ENCODE data around the gene TOMM34. TPM values are rescaled to one million over a fixed set of nuclear protein-coding genes. Genes with fewer than 3 reads are reported as not detected.

The TOMM34 gene
- total RNA-seq, 1 donor from 2014 or later, result 11.4 TPM

DNA sequence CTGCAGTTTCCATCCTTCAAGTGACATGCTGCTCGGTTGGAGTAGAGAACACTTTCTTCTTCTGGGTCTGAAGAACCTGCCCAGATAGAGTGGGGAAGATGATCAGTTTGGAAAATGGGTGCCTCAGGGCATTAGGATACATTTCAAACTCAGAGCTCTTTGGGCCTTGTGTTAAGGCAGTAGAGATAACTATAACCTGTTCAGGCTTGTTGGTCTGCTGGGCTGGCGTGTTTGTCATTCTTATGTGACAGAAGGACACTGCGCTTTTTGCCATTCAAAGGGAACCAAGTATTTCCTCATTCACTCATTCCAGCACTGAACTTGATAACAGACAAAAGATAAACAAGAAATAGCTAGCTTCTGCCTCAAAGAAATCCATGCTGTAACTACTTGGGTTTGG, 3.8 kb downstream of the TOMM34 start:
- intact Hi-C loops (cut with micrococcal nuclease), result no loop called here
- Histone ChIP-seq H3K4me1 (peaks cover 27% of the 10 kb centered on the region), H3K4me3 (no peak overlapping the region), H3K27ac (replicated peaks) (no peak overlapping the region), H3K36me3 (peaks cover 47% of the 10 kb centered on the region), H3K9me3 (replicated peaks) (no peaks in the 10 kb centered on the region), H3K27me3 (ENCODE audit: low read depth) (no peaks in the 10 kb centered on the region)
- DNase-seq, result no peak
- TF ChIP-seq, protein P1, sequence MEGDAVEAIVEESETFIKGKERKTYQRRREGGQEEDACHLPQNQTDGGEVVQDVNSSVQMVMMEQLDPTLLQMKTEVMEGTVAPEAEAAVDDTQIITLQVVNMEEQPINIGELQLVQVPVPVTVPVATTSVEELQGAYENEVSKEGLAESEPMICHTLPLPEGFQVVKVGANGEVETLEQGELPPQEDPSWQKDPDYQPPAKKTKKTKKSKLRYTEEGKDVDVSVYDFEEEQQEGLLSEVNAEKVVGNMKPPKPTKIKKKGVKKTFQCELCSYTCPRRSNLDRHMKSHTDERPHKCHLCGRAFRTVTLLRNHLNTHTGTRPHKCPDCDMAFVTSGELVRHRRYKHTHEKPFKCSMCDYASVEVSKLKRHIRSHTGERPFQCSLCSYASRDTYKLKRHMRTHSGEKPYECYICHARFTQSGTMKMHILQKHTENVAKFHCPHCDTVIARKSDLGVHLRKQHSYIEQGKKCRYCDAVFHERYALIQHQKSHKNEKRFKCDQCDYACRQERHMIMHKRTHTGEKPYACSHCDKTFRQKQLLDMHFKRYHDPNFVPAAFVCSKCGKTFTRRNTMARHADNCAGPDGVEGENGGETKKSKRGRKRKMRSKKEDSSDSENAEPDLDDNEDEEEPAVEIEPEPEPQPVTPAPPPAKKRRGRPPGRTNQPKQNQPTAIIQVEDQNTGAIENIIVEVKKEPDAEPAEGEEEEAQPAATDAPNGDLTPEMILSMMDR (IDR thresholded peaks at IDR 0.05; ENCODE audit: borderline replicate concordance), result no peak

DNA sequence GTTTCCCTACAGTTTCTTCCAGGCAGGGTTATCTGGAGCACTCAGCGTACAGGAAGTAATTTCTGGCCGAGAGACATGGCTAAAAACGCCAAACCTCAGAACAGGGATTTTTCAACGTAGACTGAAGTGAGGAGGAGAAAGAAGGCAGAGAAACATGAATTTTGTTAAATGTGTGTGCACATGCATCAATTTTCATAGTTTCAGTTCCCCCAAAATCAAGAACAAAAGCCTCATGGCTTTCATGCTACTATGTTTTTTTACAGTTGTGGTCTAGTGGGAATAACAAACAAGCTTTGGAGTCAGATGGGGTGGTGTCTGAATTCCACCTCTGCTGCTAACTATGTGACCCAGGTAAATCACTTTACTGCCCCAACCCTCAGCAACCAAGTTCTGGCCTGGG, 4.9 kb downstream of the TOMM34 start:
- intact Hi-C loops (cut with micrococcal nuclease), result no loop called here
- H3K4me1 ChIP-seq, result peaks cover 18% of the 10 kb centered on the region
- TF ChIP-seq, protein P1 (IDR thresholded peaks at IDR 0.05; ENCODE audit: borderline replicate concordance), result no peak
- peaks cover 58% of the 10 kb centered on the region for H3K36me3 ChIP-seq
- no peaks in the 10 kb centered on the region for H3K27me3 ChIP-seq (ENCODE audit: low read depth)
- no peak overlapping the region for H3K27ac ChIP-seq (replicated peaks)
- H3K4me3 ChIP-seq, result no peak overlapping the region
- no peak for DNase-seq
- H3K9me3 ChIP-seq (replicated peaks), result no peaks in the 10 kb centered on the region

DNA sequence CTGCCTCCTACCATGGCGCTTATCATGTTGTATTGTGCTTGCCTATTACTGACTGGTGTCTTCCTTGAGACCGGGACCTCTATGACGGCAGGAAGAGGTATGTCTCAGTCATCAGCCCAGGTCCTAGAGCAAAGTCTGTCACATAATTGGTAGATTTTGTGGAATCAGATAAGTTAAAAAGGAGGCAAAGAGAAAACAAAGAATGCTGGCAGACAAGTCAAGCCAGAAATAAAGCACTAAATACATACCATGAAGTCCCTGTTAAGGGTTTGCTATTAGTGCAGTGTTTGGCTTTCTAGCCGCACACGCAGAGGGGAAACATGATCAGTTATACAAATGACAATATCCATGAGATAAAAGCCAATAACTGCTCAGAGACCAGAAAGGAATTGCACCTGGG, 6.0 kb downstream of the TOMM34 start:
- Histone ChIP-seq H3K4me1 (peaks cover 9% of the 10 kb centered on the region), H3K27ac (replicated peaks) (no peak overlapping the region), H3K9me3 (replicated peaks) (no peaks in the 10 kb centered on the region), H3K4me3 (no peak overlapping the region), H3K36me3 (peaks cover 69% of the 10 kb centered on the region), H3K27me3 (ENCODE audit: low read depth) (no peaks in the 10 kb centered on the region)
- TF ChIP-seq, protein P1 (IDR thresholded peaks at IDR 0.05; ENCODE audit: borderline replicate concordance), result no peak
- DNase-seq, result no peak
- intact Hi-C loops (cut with micrococcal nuclease), result no loop called here

DNA sequence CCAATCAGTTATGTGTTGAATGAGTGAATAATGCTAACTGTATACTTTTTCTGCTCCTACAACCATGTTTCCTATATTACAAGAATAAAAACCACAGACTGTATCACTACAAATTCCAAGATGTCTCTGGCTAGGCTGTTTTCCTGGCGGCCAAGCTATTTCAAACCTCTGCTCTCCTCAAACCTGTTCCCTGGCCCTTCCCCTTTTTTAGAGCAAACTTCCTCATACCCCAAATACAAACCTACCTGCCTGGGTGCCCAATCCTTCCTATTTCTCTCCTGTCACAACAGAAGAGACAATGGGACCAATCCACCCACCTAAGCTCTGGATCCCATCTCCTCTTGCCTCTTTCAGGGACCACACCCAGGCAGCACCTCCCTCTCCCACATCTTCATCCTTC, 7.5 kb downstream of the TOMM34 start:
- no peaks in the 10 kb centered on the region for H3K4me1 ChIP-seq
- H3K4me3 ChIP-seq, result no peak overlapping the region
- no peaks in the 10 kb centered on the region for H3K27me3 ChIP-seq (ENCODE audit: low read depth)
- H3K27ac ChIP-seq (replicated peaks), result no peak overlapping the region
- TF ChIP-seq, protein P1 (IDR thresholded peaks at IDR 0.05; ENCODE audit: borderline replicate concordance), result no peak
- intact Hi-C loops (cut with micrococcal nuclease), result no loop called here
- peaks cover 83% of the 10 kb centered on the region for H3K36me3 ChIP-seq
- no peak for DNase-seq
- no peaks in the 10 kb centered on the region for H3K9me3 ChIP-seq (replicated peaks)

DNA sequence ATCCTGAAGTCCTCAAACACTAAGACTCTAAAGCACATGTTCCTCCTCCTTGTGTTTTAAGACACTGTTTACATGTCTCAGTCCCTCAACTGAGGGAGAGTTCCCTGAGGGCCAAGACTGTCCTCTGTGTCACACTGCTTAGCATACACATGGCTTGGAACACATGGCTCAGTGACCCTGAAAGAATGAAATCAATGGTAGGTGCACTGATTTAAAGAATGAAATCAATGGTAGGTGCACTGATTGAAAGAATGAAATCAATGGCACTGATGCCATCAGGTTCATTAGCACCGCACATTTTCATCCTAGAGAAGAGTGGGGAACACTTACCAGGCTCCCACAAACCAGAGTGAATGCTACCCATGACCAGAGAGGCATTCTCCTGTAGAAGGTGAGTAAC, 9.8 kb downstream of the TOMM34 start:
- TF ChIP-seq, protein P1 (IDR thresholded peaks at IDR 0.05; ENCODE audit: borderline replicate concordance), result no peak
- H3K4me3 ChIP-seq, result no peak overlapping the region
- H3K4me1 ChIP-seq, result no peaks in the 10 kb centered on the region
- H3K27ac ChIP-seq (replicated peaks), result no peak overlapping the region
- H3K9me3 ChIP-seq (replicated peaks), result no peaks in the 10 kb centered on the region
- no peak for DNase-seq
- no peaks in the 10 kb centered on the region for H3K27me3 ChIP-seq (ENCODE audit: low read depth)
- intact Hi-C loops (cut with micrococcal nuclease), result no loop called here
- H3K36me3 ChIP-seq, result peaks cover 93% of the 10 kb centered on the region

DNA sequence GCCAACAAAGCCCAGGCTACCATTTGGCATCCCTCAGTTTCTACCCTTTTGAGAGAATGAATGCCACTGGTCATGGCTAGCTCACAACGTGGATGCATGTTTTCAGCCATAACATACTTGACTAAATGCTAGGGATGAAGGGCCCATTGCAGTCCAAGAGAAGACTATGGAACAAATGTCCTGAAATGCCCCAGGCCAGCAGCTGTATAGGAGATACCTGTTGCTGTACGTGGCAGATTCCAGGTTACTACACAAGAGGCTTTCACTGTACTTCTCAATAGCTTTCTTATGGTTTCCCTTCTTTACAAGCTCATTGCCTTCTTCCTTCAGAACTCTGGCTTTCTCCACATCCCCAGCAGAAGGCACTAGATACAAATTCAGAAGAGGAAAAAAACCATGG, 11.7 kb downstream of the TOMM34 start:
- H3K4me3 ChIP-seq, result no peak overlapping the region
- intact Hi-C loops (cut with micrococcal nuclease), result no loop called here
- peaks cover 91% of the 10 kb centered on the region for H3K36me3 ChIP-seq
- H3K9me3 ChIP-seq (replicated peaks), result no peaks in the 10 kb centered on the region
- TF ChIP-seq, protein P1 (IDR thresholded peaks at IDR 0.05; ENCODE audit: borderline replicate concordance), result no peak
- H3K4me1 ChIP-seq, result no peaks in the 10 kb centered on the region
- no peak for DNase-seq
- no peaks in the 10 kb centered on the region for H3K27me3 ChIP-seq (ENCODE audit: low read depth)
- no peak overlapping the region for H3K27ac ChIP-seq (replicated peaks)
